HepG2 (cell line): ENCODE measurements around the gene SPNS1. TPM values are rescaled to one million over a fixed set of nuclear protein-coding genes. Genes with fewer than 3 reads are reported as not detected.
A peak's percentile ranks its signal among the peaks of the same experiment; 100 is the strongest.

ENCODE experiments used
- CBX2 ChIP-seq, 2 experiments: fragments of 200-600 bp in 1 of 2; sonication (generic); formaldehyde crosslinking in 1 of 2; IDR thresholded peaks; 2 replicates each; pipeline versions ENCODE4 v1.7.0 to v1.8.1; 2018 to 2022; ENCODE audit warnings: low read depth in 2 of 2, low read length in 1 of 2, mild to moderate bottlenecking in 1 of 2, missing genetic modification reagents in 1 of 2
- HMG20B ChIP-seq: conservative IDR thresholded peaks from 2 replicates; pipeline ENCODE4 v1.6.1; 2016; ENCODE audit warnings: missing genetic modification reagents, missing compliant biosample characterization
- HNRNPL ChIP-seq: fragments of 200-400 bp; formaldehyde crosslinking; IDR thresholded peaks from 2 replicates; pipeline ENCODE4 v1.6.1; 2017; ENCODE audit warnings: mild to moderate bottlenecking, low read depth, low read length
- KLF15 ChIP-seq: sonication (generic); formaldehyde crosslinking; IDR thresholded peaks from 2 replicates; pipeline ENCODE4 v1.8.1; 2023; ENCODE audit warnings: borderline replicate concordance, mild to moderate bottlenecking, inconsistent platforms, missing genetic modification reagents, mixed read lengths
- NCOR1 ChIP-seq: fragments of 200-600 bp; sonication (generic); IDR thresholded peaks from 2 replicates; pipeline ENCODE4 v1.7.0; 2017; ENCODE audit warnings: antibody characterized with exemption, low read length, borderline replicate concordance
- NFE2L1 ChIP-seq: sonication (generic); formaldehyde crosslinking; IDR thresholded peaks from 2 replicates; pipeline ENCODE4 v1.4.0; 2020; ENCODE audit warnings: missing genetic modification reagents, mild to moderate bottlenecking, borderline replicate concordance
- NFE2L2 ChIP-seq: fragments of 150-350 bp; IDR thresholded peaks from 2 replicates; pipeline ENCODE4 v1.6.1; 2014; ENCODE audit warnings: low read length
- NFIB ChIP-seq: sonication (generic); formaldehyde crosslinking; IDR thresholded peaks from 2 replicates; pipeline ENCODE4 v1.9.0; 2021; ENCODE audit warnings: missing genetic modification reagents, mild to moderate bottlenecking, borderline replicate concordance
- RARA ChIP-seq: IDR thresholded peaks from 2 replicates; pipeline ENCODE4 v1.6.1; 2016; ENCODE audit warnings: missing genetic modification reagents, missing compliant biosample characterization
- SKIL ChIP-seq: sonication (generic); formaldehyde crosslinking; IDR thresholded peaks from 2 replicates; pipeline ENCODE4 v1.8.0; 2022; ENCODE audit warnings: missing genetic modification reagents, mild to moderate bottlenecking, moderate library complexity, borderline replicate concordance
- SP2 ChIP-seq: sonication (generic); formaldehyde crosslinking; IDR thresholded peaks from 2 replicates; pipeline ENCODE4 v1.5.1; 2020; ENCODE audit warnings: mild to moderate bottlenecking, missing genetic modification reagents
- SYNCRIP ChIP-seq: fragments of 200-400 bp; formaldehyde crosslinking; IDR thresholded peaks from 2 replicates; pipeline ENCODE4 v1.6.1; 2018; ENCODE audit warnings: mild to moderate bottlenecking, low read depth, low read length; ENCODE audit not compliant: insufficient read depth
- TERF1 ChIP-seq: sonication (generic); formaldehyde crosslinking; IDR thresholded peaks from 2 replicates; pipeline ENCODE4 v1.8.0; 2022; ENCODE audit warnings: mild to moderate bottlenecking, missing genetic modification reagents, moderate library complexity
- THAP7 ChIP-seq: sonication (generic); formaldehyde crosslinking; IDR thresholded peaks from 2 replicates; pipeline ENCODE4 v1.8.1; 2023; ENCODE audit warnings: mild to moderate bottlenecking, missing genetic modification reagents
- ZBTB8A ChIP-seq: sonication (generic); formaldehyde crosslinking; IDR thresholded peaks from 2 replicates; pipeline ENCODE4 v1.4.0; 2020; ENCODE audit warnings: mild to moderate bottlenecking, low read depth, missing genetic modification reagents, borderline replicate concordance
- ZNF230 ChIP-seq: sonication (generic); formaldehyde crosslinking; IDR thresholded peaks from 2 replicates; pipeline ENCODE4 v1.4.0; 2020; ENCODE audit warnings: mild to moderate bottlenecking, missing genetic modification reagents
- ZNF496 ChIP-seq: sonication (generic); formaldehyde crosslinking; IDR thresholded peaks from 2 replicates; pipeline ENCODE4 v1.8.1; 2023; ENCODE audit warnings: mild to moderate bottlenecking, moderate library complexity, missing genetic modification reagents; ENCODE audit not compliant: insufficient replicate concordance
- ZNF546 ChIP-seq: sonication (generic); formaldehyde crosslinking; conservative IDR thresholded peaks from 2 replicates; pipeline ENCODE4 v1.8.1; 2023; ENCODE audit warnings: mild to moderate bottlenecking, missing genetic modification reagents
- polyA plus RNA-seq, 8 experiments: library from polyadenylated mRNA; depleted of rRNA in 3 of 8; stranded (reverse) in 7 of 8; unstranded in 1 of 8; fragments of >200 nt; fragmentation: Illumina TruSeq in 4 of 8; extraction: Trizol in 4 of 8; gene quantifications; 2 replicates each; pipeline versions ENCODE4 v1.2.1 to v1.2.3, GENCODE V29; 2011 to 2016; ENCODE audit warnings: low read depth in 4 of 8, missing spikeins in 1 of 8, mixed read lengths in 1 of 8; ENCODE audit not compliant: insufficient read depth in 1 of 8
- total RNA-seq, 5 experiments: library from RNA; depleted of rRNA; stranded (reverse); fragments of >200 nt; fragmentation: Illumina TruSeq; extraction: Trizol; gene quantifications; 2 replicates each; pipeline ENCODE4 v1.2.3, GENCODE V29; 2016; ENCODE audit warnings: low read depth in 1 of 5
- TF ChIP-seq, protein P1 (sequence below): sonication (generic); formaldehyde crosslinking; IDR thresholded peaks from 2 replicates; pipeline ENCODE4 v1.4.0; 2020; ENCODE audit warnings: missing genetic modification reagents
- TF ChIP-seq, protein P2 (sequence below): sonication (generic); formaldehyde crosslinking; IDR thresholded peaks from 2 replicates; pipeline ENCODE4 v1.4.0; 2020; ENCODE audit warnings: mild to moderate bottlenecking, low read depth, missing genetic modification reagents

The SPNS1 gene
- total and polyA plus RNA-seq, 2 of the 13 experiments (the other 11 are each of a cell fraction or from before 2014, with no cell fraction given): 25.6 to 38.8 TPM

DNA sequence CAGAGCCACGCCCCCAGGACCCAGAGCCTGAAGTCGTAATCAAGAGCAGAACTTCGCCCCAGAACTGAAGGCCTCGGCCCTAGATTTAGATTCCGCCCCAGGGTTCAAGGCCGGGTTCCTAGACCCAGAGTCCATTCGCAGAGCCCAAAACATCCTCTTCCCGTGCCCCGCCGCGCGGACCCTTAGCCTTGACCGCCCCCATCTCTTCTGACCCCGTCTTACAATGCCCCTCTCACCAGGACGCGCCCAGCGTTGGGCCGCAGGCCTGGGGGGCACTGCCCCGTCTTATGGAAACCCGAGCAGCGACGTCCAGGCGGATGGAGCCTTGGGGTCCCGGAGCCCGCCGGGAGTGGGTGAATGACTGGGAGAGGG is 37.8 kb upstream of the SPNS1 start (continued):
- no peak for TF ChIP-seq CBX2 (IDR thresholded peaks at IDR 0.05; ENCODE audit: low read depth, low read length)
- TF ChIP-seq CBX2 (CRISPR knock-in tag; IDR thresholded peaks at IDR 0.05; ENCODE audit: low read depth): no peak
- TF ChIP-seq NFIB (CRISPR knock-in tag): no peak
- TF ChIP-seq, protein P1, sequence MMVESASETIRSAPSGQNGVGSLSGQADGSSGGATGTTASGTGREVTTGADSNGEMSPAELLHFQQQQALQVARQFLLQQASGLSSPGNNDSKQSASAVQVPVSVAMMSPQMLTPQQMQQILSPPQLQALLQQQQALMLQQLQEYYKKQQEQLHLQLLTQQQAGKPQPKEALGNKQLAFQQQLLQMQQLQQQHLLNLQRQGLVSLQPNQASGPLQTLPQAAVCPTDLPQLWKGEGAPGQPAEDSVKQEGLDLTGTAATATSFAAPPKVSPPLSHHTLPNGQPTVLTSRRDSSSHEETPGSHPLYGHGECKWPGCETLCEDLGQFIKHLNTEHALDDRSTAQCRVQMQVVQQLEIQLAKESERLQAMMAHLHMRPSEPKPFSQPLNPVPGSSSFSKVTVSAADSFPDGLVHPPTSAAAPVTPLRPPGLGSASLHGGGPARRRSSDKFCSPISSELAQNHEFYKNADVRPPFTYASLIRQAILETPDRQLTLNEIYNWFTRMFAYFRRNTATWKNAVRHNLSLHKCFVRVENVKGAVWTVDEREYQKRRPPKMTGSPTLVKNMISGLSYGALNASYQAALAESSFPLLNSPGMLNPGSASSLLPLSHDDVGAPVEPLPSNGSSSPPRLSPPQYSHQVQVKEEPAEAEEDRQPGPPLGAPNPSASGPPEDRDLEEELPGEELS (CRISPR knock-in tag): no peak
- TF ChIP-seq SKIL (CRISPR knock-in tag): no peak
- TF ChIP-seq ZNF230 (CRISPR knock-in tag): 0 out of 2 replicates have a peak, but pooled peaks have one; percentile 37
- no peak for TF ChIP-seq NFE2L2
- TF ChIP-seq SYNCRIP: no peak
- no peak for TF ChIP-seq HMG20B (CRISPR knock-in tag)
- TF ChIP-seq TERF1 (CRISPR knock-in tag): no peak
- no peak for TF ChIP-seq NFE2L1 (CRISPR knock-in tag)
- no peak for TF ChIP-seq ZBTB8A (CRISPR knock-in tag)
- no peak for TF ChIP-seq SP2 (CRISPR knock-in tag)
- no peak for TF ChIP-seq KLF15
- TF ChIP-seq ZNF546 (CRISPR knock-in tag): no peak
- TF ChIP-seq HNRNPL: no peak
- no peak for TF ChIP-seq THAP7
- no peak for TF ChIP-seq ZNF496 (CRISPR knock-in tag)
- TF ChIP-seq NCOR1: no peak
- peak; percentile 82 for TF ChIP-seq RARA (CRISPR knock-in tag)
- TF ChIP-seq, protein P2, sequence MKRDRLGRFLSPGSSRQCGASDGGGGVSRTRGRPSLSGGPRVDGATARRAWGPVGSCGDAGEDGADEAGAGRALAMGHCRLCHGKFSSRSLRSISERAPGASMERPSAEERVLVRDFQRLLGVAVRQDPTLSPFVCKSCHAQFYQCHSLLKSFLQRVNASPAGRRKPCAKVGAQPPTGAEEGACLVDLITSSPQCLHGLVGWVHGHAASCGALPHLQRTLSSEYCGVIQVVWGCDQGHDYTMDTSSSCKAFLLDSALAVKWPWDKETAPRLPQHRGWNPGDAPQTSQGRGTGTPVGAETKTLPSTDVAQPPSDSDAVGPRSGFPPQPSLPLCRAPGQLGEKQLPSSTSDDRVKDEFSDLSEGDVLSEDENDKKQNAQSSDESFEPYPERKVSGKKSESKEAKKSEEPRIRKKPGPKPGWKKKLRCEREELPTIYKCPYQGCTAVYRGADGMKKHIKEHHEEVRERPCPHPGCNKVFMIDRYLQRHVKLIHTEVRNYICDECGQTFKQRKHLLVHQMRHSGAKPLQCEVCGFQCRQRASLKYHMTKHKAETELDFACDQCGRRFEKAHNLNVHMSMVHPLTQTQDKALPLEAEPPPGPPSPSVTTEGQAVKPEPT (CRISPR knock-in tag): 0 out of 2 replicates have a peak, but pooled peaks have one; percentile 17
